ENCODE data around the gene ANKRD34A.

DNA sequence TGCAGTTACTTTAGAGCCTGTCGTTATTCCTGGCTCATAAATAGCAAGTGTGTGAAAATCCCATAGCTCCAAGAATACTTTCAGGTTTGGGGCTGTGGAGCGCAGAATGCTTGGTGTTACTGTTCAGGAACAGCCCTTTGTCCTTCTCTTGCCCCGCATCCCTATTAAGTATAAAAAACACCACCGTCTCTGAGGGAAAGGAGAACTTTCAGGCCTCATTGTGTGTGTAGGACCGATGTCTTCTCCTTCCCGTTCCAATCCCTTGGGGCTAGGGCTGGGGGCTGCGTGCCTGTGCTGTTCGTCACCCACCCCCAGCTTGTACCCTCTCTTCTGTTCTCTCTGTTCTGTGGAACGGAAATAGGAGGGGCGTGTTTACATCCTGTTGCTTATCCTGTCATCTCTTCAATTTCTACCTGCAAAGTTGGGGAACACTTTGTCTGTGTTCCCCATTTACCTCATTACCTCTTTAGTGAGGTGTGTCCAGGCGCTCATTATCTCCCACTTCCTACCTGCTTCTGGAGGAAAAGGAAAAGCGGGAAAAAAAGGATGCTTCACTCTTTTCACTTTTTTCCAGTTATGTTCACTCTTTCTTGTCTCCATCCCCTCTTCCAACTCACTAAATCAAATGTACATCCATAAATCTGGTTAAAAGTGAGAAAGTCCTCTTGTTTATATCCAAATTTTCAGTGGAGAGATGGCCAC lies 32.8 kb upstream of the ANKRD34A start:
- TF ChIP-seq POLR2AphosphoS5 (IDR thresholded peaks at IDR 0.05): peak in 2 of 4 donors; percentile 37 to 61
- TF ChIP-seq, protein P1, sequence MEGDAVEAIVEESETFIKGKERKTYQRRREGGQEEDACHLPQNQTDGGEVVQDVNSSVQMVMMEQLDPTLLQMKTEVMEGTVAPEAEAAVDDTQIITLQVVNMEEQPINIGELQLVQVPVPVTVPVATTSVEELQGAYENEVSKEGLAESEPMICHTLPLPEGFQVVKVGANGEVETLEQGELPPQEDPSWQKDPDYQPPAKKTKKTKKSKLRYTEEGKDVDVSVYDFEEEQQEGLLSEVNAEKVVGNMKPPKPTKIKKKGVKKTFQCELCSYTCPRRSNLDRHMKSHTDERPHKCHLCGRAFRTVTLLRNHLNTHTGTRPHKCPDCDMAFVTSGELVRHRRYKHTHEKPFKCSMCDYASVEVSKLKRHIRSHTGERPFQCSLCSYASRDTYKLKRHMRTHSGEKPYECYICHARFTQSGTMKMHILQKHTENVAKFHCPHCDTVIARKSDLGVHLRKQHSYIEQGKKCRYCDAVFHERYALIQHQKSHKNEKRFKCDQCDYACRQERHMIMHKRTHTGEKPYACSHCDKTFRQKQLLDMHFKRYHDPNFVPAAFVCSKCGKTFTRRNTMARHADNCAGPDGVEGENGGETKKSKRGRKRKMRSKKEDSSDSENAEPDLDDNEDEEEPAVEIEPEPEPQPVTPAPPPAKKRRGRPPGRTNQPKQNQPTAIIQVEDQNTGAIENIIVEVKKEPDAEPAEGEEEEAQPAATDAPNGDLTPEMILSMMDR (IDR thresholded peaks at IDR 0.05): no peak
- no peak for TF ChIP-seq POLR2A (IDR thresholded peaks at IDR 0.05)
